Right lobe of liver (tissue), 4 donors: ENCODE results near the gene CNTNAP5.

Experiments used
- CTCF ChIP-seq, 4 donors: fragments of 200-600 bp in 3 of 4; fragments of 450-650 bp in 1 of 4; IDR thresholded peaks; one replicate each; pipeline versions ENCODE4 v1.5.1 to v1.8.0; 2016 to 2022; ENCODE audit warnings: antibody characterized with exemption in 4 of 4, mild to moderate bottlenecking in 2 of 4
- POLR2A ChIP-seq: fragments of 450-650 bp; IDR thresholded peaks from one replicate; pipeline ENCODE4 v1.6.1; 2017; ENCODE audit warnings: antibody characterized with exemption, mild to moderate bottlenecking
- donor health status: DM: no; HTN: no; CAD: no.
- donor health status: DM: no; HTN: no; CAD: no.
- donor health status: DM: no; HTN: yes; CAD: no.

- TF ChIP-seq POLR2A (no peak), CTCF (IDR thresholded peaks at IDR 0.05) (no peak)
Observed at GRCh38 chr2:124538549-124538948, 513.5 kb downstream of the CNTNAP5 start.
